OCI-M1 (cell line): ENCODE measurements around the gene LHX4.

Experiments used
- DNase-seq: peaks from one replicate; lab custom pipeline; 2025; lab: John Stamatoyannopoulos, UW

Gene LHX4

DNA sequence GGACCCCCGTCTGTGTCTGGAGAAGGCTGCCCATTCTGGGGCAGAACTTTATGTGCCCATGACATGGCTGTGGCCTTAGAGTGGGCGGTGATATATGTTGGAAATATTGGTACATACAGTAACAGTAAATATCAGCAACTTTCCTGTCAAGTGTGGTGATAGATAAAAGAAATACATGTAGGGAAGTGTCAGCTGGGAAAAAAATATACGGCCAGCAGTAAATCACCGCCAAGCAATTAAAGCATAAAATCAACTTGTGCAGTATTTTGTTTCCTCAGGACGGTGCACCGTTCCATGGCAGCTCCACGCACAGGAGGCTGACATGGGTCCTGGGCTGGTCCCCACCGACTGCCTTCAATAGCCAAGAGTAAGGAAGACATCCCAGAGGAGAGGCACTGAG is 27.4 kb downstream of the LHX4 start:
- DNase-seq: no peak

DNA sequence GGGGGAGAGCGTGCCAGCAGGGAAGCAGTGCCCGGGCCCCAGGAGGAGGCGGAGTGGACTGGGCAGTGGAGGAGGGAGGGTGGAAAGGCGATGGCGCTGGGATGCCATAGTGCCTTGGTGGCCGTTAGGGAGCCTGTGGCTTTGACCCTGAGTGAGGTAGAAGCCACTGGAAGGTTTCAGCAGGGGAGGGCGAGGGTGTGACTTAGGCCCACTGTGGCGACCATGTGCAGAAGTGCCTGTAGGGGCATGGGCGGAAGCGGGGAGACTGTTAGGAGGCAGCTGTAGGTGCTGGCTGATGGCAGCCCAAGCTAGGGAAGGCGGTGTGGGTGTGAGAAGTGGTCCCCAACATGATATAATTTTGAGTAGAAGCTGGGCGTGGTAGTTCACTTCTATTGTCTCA is 28.2 kb downstream of the LHX4 start:
- no peak for DNase-seq

DNA sequence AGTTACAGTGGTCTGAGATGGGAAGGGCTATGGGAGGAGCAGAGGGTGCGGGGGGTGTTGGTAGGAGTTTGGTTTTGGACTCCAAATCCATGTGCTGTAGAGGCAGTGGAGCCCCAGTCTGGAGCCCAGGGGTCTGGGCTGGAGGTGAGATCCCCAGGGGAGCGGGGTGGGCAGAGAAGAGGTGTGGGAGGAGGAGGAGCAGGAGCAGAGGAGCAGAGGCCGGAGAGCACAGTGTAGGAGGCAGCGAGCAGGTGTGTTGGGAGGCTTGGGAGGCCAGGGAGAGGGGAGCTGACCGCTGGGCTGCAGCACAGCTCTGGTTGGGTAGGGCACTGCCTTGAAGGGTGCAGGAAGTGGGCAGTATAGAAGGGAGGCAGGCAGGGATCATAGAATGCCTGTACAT is 28.9 kb downstream of the LHX4 start:
- no peak for DNase-seq

DNA sequence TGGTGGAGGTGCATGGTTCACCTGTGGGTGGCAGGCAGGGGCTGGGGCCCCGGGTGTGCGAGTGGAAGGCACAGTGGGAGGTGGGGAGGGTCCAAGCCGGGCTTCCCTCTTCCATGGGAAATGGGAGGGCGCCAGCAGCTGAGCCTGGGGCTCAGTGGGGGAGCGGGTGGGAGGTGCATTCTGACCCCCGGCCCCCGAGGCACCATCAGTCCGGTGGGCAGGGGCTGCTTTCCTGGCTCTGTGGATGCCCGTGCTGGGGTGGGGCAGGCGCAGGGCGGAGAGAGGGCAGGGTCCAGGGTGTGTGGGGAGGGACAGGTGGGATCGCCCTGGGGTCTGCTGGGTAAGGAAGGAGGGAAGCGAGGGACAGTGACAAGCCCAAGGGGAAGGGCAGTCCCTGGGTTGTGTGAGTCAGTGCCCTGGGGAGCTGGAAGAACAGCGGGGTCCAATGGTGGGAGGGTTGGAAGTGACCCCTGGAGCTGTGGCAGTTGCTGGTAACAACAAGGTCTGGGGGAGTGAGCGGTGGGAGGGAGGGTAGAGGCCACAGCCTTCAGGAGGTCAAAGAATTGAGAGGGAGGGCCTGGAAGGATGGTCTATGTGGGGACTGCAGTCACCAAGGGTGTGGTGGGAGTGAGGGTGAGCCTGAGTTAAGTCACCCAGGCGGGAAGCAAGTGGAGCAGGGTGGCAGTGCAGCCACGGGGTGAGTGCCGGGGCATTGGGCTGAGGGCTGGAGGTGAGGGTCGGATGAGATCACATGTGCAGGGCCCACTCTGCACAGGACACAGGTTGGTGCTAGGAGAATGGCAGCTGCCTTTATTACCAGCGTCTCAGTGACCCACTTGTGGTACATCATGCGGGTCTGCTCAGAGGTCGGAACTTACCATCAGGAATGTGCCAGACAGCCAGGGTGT is 29.6 kb downstream of the LHX4 start:
- DNase-seq: no peak

DNA sequence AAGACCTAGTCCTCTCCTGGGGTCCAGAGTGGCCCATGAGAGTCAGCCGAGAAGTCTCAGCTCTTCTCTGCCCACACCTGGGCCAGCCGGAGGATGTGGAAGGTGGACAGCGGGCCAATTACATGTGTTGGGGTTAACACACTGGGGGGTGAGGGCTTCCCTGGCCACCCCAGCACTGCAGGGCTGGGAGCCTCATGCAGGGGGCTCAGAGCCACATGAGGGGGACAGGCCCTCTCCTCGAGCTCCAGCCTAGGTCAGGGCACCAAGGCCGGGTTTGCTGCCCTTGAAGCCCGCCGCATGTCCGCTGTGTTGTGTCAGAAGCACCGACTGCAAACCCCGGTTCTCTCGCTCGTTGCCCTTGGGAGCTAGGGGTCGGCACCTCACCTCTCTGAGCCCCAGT is 30.5 kb downstream of the LHX4 start:
- DNase-seq: no peak

DNA sequence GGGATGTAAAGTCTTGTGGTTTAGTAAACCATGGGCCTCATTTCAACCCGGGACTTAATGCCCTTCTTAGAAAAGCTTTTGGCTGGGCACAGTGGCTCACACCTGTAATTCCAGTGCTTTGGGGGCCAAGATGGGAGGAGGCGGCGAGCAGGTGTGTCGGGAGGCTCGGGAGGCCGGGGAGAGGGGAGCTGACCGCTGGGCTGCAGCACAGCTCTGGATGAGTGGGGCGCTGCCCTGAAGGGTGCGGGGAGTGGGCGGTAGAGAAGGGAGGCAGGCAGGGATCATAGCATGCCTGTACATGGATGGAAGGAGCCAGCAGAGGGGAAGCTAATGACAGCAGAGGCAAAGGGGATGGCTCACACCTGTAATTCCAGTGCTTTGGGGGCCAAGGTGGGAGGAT is 31.0 kb downstream of the LHX4 start:
- no peak for DNase-seq

DNA sequence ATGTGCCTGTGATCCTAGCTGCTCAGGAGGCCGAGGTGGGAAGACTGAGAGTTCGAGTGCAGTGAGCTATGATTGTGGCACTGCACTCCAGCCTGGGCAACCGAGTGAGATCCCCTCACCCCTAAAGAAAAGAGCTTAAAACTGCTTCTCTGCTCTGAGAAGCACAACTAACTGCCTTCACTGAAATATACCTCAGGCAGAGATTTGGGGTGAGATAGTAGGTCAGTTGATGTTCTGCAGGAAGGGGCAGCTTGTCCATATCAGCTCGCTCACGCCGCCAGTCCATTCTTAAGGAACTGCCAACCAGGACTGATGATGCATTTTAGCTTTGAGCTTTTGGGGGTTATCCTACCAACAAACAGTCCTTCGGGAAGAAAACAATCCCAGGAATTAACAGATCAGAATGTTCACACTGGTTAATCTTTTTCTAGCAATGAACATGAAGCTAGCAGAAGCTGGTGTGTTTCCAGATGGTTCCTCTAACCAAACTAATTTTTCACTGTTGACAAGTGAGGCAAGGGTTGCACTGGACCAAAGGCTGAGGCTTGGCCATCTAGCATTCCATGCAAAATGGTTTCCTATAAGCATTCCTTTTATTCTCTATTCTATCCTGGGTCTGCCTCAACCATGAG is 31.6 kb downstream of the LHX4 start:
- DNase-seq: no peak

DNA sequence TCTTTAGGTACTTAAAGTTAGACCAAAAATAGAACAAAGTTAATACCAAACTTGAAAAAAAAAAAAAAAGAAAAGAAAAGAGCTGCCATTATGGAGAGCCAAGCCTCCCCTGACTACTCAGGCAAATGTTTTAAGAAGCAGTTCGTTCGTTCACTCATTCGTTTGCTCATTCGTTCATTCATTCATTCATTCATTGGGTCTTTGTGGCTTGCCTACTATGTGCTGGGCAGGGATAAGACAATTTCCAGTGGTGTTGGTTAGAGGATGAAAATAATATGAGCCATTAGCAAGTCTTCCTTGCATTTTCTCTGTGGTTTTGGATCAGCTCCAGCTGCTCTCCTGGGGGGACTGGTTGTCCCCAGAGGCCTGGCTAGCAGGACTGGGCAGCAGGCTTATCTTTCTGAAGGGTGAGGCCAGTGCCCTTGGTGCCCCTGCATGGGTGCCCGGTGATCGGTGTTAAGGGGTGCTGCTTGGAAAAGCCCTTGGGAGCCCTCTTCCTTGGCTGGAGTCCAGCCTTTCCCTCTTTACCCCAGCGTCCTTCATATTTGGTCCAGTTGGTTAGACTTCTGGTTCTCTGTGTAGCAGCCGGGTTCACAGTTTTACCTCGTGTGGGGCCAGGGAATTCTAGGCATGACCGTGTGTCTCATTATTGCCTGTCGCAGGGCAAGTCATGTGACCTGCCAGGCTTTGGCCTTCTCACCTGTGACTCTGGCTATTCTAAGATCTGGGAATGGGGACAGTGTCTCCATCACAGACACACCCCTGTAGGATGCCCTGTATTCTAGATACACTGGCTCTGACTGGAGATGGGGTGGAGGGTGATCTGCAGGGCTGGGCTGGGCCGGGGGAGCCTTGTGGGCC is 32.8 kb downstream of the LHX4 start:
- DNase-seq: peak; percentile 13

DNA sequence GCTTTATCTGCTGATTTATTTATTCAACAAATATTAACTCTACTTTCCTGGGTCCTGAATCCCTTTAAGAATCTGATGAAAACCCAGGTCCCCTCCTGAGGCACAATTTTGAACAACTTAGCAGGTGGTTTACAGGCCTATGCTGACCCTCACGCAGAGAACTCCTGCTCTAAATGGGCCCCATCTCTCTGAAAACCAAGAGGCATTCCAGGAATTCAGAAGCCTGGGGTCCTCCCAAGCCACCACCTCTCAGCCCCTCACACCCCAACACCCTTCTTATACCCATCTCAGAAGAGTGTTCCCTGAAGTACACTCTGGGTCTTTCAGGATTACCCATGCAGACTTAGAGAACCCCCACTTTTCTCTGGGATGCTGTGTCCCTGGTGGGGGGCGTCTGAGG is 34.5 kb downstream of the LHX4 start:
- no peak for DNase-seq

DNA sequence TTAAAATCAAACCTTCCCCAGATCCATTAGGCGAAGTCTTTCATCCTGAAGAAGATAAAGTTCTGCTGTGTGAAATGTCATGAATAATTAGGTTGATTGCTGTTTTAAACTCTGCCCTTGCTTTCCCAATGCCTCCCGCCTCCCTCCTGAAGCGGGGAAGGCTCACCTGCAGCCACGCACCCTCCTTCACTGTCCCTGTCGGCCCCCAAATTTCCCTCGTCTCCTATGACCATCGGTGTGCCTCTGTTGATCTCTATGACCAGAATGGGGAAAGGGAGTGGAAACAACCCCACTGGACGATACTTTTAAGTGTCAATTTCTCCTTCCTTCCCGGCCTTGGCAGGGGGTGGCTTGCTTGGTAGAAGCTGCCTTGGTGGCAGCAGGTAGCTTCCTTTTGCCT is 35.1 kb downstream of the LHX4 start:
- DNase-seq: no peak

DNA sequence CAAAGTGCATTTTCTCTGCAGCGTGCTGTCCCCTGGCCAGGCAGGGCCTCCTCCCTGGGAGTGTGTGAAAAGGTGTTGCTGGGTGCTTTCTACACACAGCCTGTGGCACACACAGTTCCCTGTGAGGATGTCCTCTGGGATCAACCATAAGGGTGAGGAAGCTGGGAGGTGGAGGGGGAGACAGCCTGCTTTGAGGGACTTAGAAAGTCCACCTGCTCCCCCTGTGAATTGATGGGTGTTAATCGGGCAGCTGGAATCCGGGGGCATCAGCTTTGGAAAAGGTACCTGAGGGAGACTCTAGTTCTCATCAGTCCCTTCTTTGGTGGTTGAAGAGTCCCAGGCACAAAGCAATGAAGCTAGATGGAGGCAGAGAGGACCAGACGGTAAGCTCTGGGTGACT is 35.8 kb downstream of the LHX4 start:
- no peak for DNase-seq

DNA sequence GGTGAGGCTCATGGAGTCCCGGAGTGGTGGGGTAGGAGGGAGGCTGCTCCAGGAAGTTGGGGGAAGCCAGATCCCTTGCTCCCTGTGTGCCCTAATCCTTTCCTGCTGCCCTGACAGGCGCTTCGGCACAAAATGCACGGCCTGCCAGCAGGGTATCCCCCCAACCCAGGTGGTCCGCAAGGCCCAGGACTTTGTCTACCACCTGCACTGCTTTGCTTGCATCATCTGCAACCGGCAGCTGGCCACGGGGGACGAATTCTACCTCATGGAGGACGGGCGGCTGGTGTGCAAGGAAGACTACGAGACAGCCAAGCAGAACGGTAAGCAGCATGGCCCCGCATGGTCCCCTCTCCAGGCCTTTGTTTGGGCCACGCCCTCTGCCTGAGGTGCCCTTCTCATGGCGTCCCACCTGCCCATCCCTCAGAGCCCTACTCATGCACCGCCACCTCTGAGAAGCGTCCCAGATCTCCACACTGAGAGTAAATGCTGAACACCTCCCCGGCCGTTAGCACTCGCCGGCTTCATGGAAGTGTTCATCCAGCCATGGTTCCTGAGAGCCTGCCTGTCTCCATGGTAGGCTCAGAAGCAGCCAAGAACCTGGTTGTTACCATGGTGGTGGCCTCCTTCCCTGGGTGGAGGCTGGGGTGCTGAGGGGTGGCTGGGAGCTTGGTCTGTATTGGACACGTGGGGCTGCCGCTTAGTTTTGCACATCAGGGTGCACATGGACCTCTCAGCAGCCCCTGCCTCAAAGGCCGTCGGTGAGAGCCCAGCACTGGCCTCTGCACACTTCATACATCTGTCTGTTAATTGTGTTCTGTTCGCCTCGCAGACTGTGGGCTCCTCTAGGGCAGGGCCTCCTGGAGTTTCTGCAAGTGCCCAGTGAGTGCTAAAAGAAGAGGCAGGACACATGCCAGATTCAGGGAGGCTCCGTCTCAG is 36.5 kb downstream of the LHX4 start:
- no peak for DNase-seq

DNA sequence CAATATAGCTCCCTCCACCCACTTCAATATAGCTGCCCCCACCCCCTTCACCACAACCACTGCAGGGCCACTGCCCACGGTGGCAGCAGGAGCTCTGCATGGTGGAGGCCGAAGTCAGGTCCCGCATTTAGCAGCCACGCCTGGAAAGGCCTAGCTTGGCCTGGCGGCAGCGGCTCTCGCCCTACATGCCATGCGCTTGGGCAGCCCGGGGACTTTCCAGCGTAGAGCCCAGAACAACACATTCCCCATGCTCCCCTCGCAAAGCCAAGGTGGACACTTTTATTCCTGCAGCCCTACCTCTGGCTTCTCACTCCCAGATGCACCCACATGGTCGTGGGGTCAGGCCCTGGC is 37.1 kb downstream of the LHX4 start:
- no peak for DNase-seq

DNA sequence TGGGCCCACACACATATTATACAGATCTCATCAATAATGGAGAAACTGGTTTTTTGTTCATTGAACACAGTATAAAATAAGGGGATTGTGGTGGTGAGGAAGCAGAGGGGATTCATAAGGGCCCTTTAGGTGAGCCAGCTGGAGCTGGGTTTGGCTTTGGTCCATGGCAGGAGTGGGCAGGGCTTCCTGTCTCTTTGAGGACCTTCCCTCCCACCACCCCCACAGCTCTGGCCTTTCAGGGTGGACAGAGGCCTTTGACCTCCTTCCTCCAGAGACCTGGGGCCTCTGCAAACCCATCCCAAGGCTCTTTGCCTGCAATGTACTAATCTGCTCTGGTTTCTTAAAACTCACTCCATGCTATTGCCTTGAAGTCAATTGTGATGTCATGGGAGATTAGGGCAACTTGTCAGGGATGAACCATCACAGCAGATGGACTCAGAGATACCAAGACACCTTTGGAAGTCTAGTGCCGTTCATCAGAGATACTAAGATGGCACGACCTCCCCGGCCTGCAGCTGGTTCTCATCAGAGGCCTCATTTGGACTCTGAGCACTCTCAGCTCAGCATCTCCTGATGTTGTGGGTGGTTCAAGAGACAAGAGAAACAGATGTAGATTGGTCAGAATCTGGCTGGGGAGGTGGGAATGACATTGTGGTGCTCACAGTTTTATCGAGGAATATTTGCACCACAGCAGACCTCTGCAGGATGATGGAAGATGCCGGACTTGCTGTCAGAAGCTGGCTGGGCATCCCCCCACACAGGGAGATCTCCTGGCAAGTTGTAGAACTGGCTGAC is 37.9 kb downstream of the LHX4 start:
- peak; percentile 18 for DNase-seq

DNA sequence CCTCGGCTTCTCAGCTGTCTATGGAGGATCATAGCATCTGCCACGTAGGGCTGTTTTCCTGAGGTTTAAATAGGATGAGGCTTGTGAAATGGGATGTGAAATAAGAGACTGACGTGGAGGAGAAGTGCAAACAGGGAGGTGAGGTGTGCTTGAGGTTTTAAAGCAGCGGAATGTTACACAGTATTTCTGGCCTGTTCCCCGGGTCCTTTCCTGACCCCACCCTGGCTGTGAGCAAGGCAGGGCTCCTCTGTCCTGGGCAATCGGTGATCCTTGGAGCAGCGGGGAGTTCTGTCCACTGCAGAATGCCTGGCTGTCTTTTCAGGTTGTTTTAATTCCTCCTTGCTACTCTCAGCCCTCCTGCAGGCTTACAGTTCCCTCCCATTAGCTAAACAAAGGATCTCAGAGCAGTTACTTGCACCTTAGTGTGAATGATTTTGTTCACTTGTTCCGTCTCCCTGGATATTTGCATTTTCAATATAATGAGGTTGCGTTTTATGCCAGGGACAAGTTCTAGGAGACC is 38.6 kb downstream of the LHX4 start:
- no peak for DNase-seq

DNA sequence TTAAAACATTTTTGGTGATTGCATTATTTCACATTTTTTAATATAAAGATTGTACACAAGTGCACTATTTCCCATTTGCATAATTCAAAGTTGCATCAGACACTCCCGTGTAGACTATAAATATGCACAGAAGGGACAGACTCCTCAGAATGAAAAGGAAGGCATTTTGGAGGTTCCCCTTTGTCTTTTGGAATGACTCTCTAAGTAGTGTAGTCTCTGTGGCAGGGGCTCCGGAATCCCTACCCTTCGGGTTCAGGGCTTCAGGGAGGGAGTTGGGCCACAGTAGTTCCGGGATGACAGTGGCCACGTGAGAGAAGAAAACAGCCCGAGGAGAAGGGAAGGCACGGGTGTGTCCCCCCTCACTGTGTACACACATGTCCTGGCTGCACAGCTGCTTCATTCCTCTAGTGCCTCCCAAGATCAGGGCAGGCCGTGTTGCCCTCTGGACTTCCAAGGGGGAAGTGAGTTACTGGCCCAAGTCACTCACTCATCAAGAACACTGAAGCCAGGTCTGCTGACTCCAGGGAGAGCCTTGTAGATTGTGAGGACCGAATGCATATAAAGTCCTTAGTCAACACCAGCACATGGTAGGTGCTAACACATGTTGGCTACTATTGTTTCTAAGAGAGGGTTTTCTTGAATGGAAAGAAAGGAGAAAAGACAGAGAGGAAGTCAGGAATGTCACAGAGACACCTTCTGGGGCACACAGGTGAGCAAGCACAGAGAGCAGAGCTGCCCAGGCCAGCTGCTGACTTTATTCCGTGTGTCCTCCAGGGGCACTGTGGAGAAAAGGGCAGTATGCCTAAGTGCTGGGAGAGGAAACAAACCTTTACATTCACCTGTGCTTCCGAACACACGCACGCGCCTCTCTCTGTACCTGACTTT is 39.8 kb downstream of the LHX4 start:
- peak; percentile 36 for DNase-seq

DNA sequence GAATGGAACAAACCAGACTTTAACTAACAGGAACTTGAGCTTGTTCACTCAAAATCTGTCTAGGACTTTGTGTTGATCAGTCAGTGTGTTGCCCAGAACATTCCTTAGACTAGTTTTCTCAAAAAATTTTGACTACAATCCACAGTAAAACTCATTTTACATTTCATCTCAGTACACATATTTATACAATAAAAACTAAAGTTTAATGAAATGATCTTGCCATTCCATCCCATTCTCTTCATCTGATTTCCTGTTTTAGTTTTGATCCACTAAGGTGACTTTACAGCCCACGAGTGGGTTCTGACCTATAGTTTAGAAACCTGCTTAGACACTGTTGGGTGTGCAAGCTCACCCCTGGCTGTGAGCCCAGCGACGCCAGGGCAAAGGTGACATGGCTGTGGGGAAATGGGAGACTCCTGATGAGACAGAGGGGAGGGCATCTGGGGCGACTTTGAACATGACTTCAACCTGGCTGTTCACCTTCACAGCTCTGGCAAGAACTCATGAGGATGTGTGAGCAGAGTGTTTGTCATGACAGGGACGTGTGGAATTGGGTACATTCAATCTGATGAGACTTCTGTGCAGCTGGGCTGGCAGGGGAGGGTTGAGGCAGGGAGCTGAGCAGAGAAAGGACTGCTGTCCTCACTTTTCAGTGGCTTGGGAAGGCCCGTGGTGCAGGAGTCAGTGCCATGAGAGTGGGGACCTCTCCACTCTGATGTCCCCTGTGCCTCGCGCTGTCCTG is 40.6 kb downstream of the LHX4 start:
- DNase-seq: no peak

DNA sequence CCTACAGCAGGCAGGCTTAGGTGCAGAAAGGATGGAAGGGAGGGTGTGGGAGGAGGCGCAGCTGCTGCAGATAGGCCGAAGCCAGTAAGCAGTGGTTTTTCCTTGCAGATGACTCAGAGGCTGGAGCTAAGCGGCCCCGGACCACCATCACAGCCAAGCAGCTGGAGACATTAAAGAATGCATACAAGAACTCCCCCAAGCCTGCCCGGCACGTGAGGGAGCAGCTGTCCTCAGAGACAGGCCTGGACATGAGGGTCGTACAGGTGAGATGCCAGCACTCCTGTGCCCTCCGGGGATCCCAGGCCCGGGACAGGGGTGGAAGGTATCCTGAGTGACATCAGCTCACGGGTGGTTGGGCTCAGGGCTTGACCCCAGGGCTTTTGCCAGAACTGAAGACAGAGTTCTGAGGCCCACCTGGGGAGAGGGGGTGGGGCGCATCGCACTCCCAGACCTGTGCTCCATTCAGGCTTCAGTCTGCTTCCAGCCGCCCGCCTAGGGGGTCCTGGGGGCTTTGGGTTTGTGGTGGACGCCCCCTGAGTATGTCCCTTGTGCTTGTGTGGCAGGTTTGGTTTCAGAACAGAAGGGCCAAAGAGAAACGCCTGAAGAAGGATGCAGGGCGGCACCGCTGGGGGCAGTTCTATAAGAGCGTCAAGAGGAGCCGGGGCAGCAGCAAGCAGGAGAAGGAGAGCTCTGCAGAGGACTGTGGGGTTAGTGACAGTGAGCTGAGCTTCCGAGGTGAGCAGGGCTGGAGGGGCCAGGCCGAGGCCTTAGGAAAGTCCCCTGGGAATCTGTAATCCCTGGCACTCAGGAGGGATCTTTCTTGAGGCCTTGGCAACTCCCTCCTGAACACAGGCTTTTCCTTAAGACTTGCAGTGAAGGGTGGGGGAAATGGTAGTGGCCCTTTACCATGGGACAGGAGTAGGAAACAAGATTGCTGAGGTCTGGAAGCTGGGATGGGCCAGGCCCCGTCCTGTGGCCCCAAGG is 41.5 kb downstream of the LHX4 start:
- DNase-seq: peak; percentile 15
